Right kidney (tissue), 1 donor: Measurements from ENCODE around the gene PKHD1.

Experiments
- DNase-seq: peaks from one replicate; pipeline ENCODE4 v3.0.0-alpha.2; 2016

The PKHD1 gene

GRCh38 chr6:51678905-51679620, 408.4 kb downstream of the PKHD1 start:
- no peak for DNase-seq

DNA sequence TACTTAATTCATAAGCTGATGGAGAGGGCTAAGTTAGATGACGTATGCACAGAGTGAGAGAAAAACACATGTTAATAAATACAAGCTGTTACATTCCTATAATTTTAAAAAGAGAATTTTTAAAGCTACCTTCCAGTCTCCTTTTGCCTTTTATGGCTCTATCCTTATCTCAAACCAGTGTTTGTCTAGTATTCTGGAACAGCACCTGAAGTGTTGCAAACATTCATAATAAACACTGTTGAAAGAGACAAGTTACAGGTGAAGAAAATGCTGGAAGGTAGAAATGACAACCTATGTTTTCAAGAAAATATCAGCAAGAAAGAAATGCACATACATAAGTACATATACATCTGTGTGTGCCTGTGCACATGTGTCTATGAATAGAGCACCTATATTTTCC, 409.1 kb downstream of the PKHD1 start:
- DNase-seq: no peak

GRCh38 chr6:51675922-51676275, 411.5 kb downstream of the PKHD1 start:
- DNase-seq: no peak

GRCh38 chr6:51675020-51675921, 412.1 kb downstream of the PKHD1 start:
- peak; percentile 1 for DNase-seq

GRCh38 chr6:51663525-51663924, 423.9 kb downstream of the PKHD1 start:
- DNase-seq: no peak

DNA sequence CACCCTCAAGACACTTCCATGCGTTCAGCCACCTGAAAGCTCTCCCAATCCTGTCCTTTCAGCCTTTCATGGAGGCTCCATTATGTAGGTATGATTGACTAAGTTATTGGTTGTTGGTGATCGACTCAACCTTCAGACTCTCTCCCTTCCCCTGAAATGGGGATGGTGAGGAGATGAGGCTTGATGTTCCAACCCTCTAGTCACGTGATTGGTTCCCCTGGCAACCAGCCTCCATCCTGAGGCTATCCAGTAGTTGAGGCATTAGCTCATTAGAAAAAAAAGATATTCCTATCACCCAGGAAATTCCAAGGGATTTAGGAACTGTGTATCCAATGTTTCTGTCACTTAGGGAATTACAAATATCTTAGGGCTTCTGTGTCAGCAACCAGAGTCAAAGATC, 426.6 kb downstream of the PKHD1 start:
- DNase-seq: no peak

- DNase-seq: no peak
These were observed 429.9 kb downstream of the PKHD1 start for GRCh38 chr6:51657491-51657890.

DNA sequence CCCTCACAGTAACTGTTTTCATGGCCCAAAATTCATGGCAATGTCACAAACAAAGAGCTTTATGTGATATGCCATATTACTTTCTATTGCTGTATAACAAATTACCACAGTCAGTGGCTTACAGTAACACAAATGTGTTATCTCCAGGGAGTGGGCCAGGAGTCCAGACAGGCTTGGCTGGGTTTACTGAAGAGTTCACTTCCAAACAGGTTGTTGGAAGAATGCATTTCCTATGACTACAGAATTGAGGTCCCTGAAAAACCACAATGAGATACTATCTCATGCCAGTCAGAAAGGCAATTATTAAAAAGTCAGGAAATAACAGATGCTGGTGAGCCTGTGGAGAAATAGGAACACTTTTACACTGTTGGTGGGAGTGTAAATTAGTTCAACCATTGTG, 431.9 kb downstream of the PKHD1 start:
- no peak for DNase-seq

DNA sequence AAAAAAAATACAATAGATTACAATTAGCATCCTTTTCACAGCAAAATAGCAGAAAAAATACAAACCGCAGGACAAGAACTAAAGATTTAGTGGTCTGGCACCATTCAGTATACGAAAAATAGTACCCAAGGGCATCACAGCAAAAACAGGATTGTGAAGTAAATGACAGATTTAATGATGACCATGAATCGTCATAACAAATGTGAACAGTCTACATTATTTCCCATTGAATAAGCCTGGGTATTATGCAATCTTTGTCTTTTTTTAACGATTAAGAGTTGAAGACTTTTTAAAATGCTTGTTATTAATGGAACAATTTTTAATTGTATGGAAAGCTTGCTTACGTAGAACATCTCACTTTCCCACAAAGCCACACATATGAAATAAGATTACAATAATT, 432.8 kb downstream of the PKHD1 start:
- DNase-seq: no peak

- no peak for DNase-seq
These were observed 436.1 kb downstream of the PKHD1 start for GRCh38 chr6:51651132-51651817.

DNA sequence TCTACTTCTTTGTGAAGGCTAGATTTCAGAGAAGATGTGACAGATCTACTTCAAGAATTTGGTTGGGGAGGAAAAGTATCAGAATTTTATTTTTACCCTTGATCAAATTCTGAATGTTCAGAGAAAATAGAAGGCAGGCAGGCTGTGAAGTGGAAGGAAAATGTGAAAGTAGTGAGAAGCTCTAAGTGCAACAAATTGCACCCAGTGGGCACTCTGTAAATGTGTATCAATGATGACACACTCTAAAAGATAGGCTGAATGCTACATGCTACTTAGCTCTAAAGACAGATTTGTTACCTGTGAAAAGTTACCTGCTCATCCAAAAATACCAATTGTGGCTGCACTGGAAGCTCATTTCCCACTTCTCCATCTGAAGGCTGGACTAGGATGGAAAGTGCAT, 438.6 kb downstream of the PKHD1 start:
- no peak for DNase-seq

DNA sequence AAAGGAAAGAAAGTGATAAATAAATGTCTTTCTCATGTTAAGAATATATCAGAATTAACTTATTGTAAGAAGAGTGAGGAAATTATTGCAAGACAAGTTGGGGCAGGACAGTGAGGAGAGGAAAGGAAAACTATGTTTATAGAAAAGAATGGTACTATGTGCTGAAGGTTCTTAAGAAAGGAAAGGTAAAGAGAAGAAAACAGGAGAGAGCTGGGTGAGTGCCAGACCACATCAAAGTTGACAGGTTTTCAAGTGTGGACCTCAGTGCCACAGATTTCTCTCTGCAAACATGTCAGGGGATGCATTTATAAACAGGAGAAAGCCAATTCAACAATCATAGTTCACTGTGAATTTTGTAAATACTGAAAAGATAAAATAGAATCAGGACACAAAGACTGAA, 439.2 kb downstream of the PKHD1 start:
- no peak for DNase-seq

DNA sequence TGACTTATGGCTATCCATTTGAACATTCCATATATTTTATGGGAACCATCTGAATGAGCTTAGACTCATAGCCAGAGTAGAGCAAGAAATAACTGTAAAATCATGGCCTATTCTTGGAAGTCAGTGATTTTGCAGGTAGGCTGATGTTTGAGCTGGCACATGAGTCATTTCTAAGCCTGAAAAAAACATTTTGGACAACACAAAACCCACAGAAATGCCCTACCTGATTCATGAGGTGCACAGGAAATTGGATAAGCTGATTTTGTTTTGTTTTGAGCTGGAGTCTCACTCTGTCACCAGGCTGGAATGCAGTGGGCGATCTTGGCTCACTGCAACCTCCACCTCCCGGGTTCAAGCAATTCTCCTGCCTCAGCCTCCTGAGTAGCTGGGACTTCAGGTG, 443.0 kb downstream of the PKHD1 start:
- no peak for DNase-seq

- no peak for DNase-seq
These were observed 447.4 kb downstream of the PKHD1 start for GRCh38 chr6:51640021-51640420.

- DNase-seq: no peak
These were observed 454.0 kb downstream of the PKHD1 start for GRCh38 chr6:51633424-51633823.

GRCh38 chr6:51630011-51630410, 457.4 kb downstream of the PKHD1 start:
- no peak for DNase-seq

- no peak for DNase-seq
These were observed 461.0 kb downstream of the PKHD1 start for GRCh38 chr6:51626391-51626790.

GRCh38 chr6:51625566-51625965, 461.8 kb downstream of the PKHD1 start:
- DNase-seq: no peak

DNA sequence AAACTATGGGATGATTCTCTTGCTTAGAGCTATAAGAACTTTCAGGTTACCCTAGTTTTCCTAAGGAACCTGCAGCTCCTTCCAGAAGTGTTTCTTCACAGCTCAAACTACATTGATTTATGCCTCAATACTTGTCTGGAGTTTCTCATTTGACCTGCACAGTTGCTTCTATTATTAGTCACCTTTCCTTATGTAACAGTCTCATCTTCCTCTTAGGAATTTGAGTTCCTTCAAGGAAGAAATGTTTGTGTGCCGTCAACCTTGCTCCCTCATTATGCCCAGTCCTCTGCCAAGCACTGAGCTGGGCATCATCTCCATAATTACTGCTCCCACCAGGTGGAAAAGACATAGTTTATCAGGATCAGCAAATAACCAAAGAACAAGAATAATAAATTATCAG, 466.4 kb downstream of the PKHD1 start:
- no peak for DNase-seq

- no peak for DNase-seq
These were observed 468.2 kb downstream of the PKHD1 start for GRCh38 chr6:51619042-51619799.

GRCh38 chr6:51618563-51618962, 468.9 kb downstream of the PKHD1 start:
- no peak for DNase-seq

DNA sequence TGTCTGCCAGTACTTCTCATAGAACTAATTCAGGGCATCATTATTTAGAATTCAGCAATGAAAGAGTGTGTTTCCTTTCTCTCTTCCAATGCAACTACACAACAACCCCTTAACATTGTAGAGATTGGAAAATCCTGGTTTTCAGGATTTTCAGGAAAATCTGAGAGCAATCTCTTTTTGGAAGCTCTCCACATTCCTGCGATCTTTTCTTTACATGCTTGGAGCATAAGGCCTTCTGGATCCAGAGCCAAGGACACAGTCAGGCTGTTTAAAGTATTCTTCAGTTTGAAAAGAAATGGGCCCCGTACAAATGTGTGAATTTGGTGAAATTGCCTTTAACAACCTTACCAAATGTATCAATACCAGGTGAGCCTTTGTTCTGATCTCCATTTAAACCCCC, 469.7 kb downstream of the PKHD1 start:
- no peak for DNase-seq

GRCh38 chr6:51616243-51616642, 471.2 kb downstream of the PKHD1 start:
- no peak for DNase-seq
